AG08395 (cell line): ENCODE data around the gene CSTPP1.
"Not testable (repeated sequence)": the region's sequence is repeated elsewhere in the genome, so short reads cannot be mapped to it uniquely, and the experiment has no call there.

Source experiments
- DNase-seq: peaks from one replicate; pipeline ENCODE4 v3.0.0; 2012; ENCODE audit warnings: mixed read lengths, low spot score

CSTPP1 gene

GRCh38 chr11:46953093-46953492 is 16.5 kb downstream of the CSTPP1 start:
- DNase-seq, result no peak

- no peak for DNase-seq
These were observed 22.2 kb downstream of the CSTPP1 start for GRCh38 chr11:46958777-46959176.

- no peak for DNase-seq
These were observed 24.5 kb downstream of the CSTPP1 start for GRCh38 chr11:46961041-46961440.

GRCh38 chr11:46961886-46962285 is 25.3 kb downstream of the CSTPP1 start:
- not testable (repeated sequence) for DNase-seq

GRCh38 chr11:46963844-46964243 is 27.3 kb downstream of the CSTPP1 start:
- DNase-seq, result no peak

GRCh38 chr11:46966773-46967172 is 30.2 kb downstream of the CSTPP1 start:
- DNase-seq, result no peak

GRCh38 chr11:46967962-46968361 is 31.4 kb downstream of the CSTPP1 start:
- DNase-seq, result no peak

- no peak for DNase-seq
These were observed 32.8 kb downstream of the CSTPP1 start for GRCh38 chr11:46969379-46969778.

- DNase-seq, result no peak
These were observed 34.5 kb downstream of the CSTPP1 start for GRCh38 chr11:46970913-46971625.

- DNase-seq, result no peak
These were observed 35.8 kb downstream of the CSTPP1 start for GRCh38 chr11:46972343-46972742.

- DNase-seq, result no peak
These were observed 36.3 kb downstream of the CSTPP1 start for GRCh38 chr11:46972821-46973220.

GRCh38 chr11:46976182-46976854 is 39.8 kb downstream of the CSTPP1 start:
- DNase-seq, result no peak

GRCh38 chr11:46977038-46977813 is 40.7 kb downstream of the CSTPP1 start:
- no peak for DNase-seq

GRCh38 chr11:46978005-46978491 is 41.5 kb downstream of the CSTPP1 start:
- DNase-seq, result no peak

GRCh38 chr11:46979358-46979757 is 42.8 kb downstream of the CSTPP1 start:
- no peak for DNase-seq

- DNase-seq, result no peak
These were observed 44.9 kb downstream of the CSTPP1 start for GRCh38 chr11:46981436-46981835.

- no peak for DNase-seq
These were observed 46.4 kb downstream of the CSTPP1 start for GRCh38 chr11:46982797-46983452.

- no peak for DNase-seq
These were observed 47.0 kb downstream of the CSTPP1 start for GRCh38 chr11:46983598-46983997.

- no peak for DNase-seq
These were observed 48.0 kb downstream of the CSTPP1 start for GRCh38 chr11:46984548-46984947.

- no peak for DNase-seq
These were observed 48.4 kb downstream of the CSTPP1 start for GRCh38 chr11:46984987-46985386.

- DNase-seq, result no peak
These were observed 50.6 kb downstream of the CSTPP1 start for GRCh38 chr11:46987183-46987582.

- not testable (repeated sequence) for DNase-seq
These were observed 53.4 kb downstream of the CSTPP1 start for GRCh38 chr11:46989810-46990487.
